ENCODE data around the gene NOL3. TPM values are rescaled to one million over a fixed set of nuclear protein-coding genes. Genes with fewer than 3 reads are reported as not detected.
A peak's percentile ranks its signal among the peaks of the same experiment; 100 is the strongest.

Gene NOL3
- total and polyA plus RNA-seq, 2 of the 13 experiments (the other 11 are each of a cell fraction or from before 2014, with no cell fraction given): 5.7 to 20.5 TPM

DNA sequence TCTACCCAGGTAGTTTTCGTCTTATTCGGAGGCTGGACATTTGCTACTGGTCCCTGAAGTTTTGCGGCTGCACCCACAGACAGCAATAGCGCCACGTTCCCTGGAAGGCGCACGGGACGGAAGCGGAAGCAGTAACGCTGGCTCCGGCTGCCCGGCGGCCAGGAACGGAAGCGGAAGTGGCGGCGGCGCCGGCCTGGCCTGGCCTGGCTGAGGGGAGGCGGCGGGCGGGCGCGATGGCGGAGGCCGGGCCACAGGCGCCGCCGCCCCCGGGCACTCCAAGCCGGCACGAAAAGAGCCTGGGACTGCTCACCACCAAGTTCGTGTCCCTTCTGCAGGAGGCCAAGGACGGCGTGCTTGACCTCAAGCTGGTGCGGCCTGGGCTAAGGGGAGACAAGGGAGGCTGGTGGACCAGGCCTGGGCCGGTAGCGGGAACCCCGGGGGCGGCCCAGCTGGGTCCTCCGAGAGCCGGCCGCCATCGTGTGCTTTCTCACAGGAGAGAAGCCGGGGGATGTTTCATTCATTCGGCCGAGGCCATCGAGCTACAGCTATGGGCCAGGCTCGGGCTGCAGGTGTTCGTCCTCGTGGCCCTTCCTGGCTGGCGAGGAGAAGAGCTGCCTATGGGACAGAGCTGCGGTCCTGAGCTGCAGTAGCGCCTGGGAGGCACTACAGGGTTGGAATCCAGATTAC is 21.8 kb downstream of the NOL3 start, which contains the start of gene E2F4 (continued):
- TF ChIP-seq ARHGAP35 (CRISPR knock-in tag; IDR thresholded peaks at IDR 0.05; ENCODE audit: borderline replicate concordance): no peak; the same call in 1 of the 2 replicates
- TF ChIP-seq ZNF232 (CRISPR knock-in tag; IDR thresholded peaks at IDR 0.05; ENCODE audit: borderline replicate concordance): 0 out of 2 replicates have a peak, but pooled peaks have one; percentile 14
- peak; percentile 61; the same call in 1 of the 2 replicates for TF ChIP-seq ZNF598 (CRISPR knock-in tag; IDR thresholded peaks at IDR 0.05; ENCODE audit: borderline replicate concordance)
- no peak for TF ChIP-seq HNF4A (CRISPR knock-in tag; IDR thresholded peaks at IDR 0.05)
- TF ChIP-seq MED13 (CRISPR knock-in tag; IDR thresholded peaks at IDR 0.05): peak; percentile 56; the same call in 1 of the 2 replicates
- peak; percentile 93 for TF ChIP-seq ATF7-NPFF (CRISPR knock-in tag; IDR thresholded peaks at IDR 0.05; ENCODE audit: low read depth)
- TF ChIP-seq, protein P1, sequence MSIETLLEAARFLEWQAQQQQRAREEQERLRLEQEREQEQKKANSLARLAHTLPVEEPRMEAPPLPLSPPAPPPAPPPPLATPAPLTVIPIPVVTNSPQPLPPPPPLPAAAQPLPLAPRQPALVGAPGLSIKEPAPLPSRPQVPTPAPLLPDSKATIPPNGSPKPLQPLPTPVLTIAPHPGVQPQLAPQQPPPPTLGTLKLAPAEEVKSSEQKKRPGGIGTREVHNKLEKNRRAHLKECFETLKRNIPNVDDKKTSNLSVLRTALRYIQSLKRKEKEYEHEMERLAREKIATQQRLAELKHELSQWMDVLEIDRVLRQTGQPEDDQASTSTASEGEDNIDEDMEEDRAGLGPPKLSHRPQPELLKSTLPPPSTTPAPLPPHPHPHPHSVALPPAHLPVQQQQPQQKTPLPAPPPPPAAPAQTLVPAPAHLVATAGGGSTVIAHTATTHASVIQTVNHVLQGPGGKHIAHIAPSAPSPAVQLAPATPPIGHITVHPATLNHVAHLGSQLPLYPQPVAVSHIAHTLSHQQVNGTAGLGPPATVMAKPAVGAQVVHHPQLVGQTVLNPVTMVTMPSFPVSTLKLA (IDR thresholded peaks at IDR 0.05): peak; percentile 60
- TF ChIP-seq NFIC (IDR thresholded peaks at IDR 0.05; ENCODE audit: low read length): no peak
- no peak for TF ChIP-seq CBX2 (IDR thresholded peaks at IDR 0.05; ENCODE audit: low read depth, low read length)
- TF ChIP-seq CBX2 (CRISPR knock-in tag; IDR thresholded peaks at IDR 0.05; ENCODE audit: low read depth): no peak
- TF ChIP-seq ZNF510 (CRISPR knock-in tag; IDR thresholded peaks at IDR 0.05; ENCODE audit: low read depth): no peak
- TF ChIP-seq GTF2F1 (IDR thresholded peaks at IDR 0.05; ENCODE audit: low read length): no peak
- TF ChIP-seq, protein P2, sequence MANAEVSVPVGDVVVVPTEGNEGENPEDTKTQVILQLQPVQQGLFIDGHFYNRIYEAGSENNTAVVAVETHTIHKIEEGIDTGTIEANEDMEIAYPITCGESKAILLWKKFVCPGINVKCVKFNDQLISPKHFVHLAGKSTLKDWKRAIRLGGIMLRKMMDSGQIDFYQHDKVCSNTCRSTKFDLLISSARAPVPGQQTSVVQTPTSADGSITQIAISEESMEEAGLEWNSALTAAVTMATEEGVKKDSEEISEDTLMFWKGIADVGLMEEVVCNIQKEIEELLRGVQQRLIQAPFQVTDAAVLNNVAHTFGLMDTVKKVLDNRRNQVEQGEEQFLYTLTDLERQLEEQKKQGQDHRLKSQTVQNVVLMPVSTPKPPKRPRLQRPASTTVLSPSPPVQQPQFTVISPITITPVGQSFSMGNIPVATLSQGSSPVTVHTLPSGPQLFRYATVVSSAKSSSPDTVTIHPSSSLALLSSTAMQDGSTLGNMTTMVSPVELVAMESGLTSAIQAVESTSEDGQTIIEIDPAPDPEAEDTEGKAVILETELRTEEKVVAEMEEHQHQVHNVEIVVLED (CRISPR knock-in tag; IDR thresholded peaks at IDR 0.05; ENCODE audit: borderline replicate concordance): peak; percentile 84
- TF ChIP-seq POLR2A (IDR thresholded peaks at IDR 0.05; ENCODE audit: insufficient read depth in 1 of 2, low read depth in 2 of 2, low read length in 2 of 2): peak in 1 of 2 experiments; percentile 64; a peak in 1 of 4 replicates
- TF ChIP-seq FOXA3 (CRISPR knock-in tag; IDR thresholded peaks at IDR 0.05): peak; percentile 72
- TF ChIP-seq MYC (CRISPR knock-in tag; IDR thresholded peaks at IDR 0.05; ENCODE audit: borderline replicate concordance): peak; percentile 70
- no peak; the same call in 1 of the 2 replicates for TF ChIP-seq PPARG (CRISPR knock-in tag; conservative IDR thresholded peaks at IDR 0.05)
- no peak for TF ChIP-seq GABPA (IDR thresholded peaks at IDR 0.05; ENCODE audit: low read depth, low read length)
- peak; percentile 92 for TF ChIP-seq GABPA (CRISPR knock-in tag; IDR thresholded peaks at IDR 0.05; ENCODE audit: low read depth)
- TF ChIP-seq, protein P3, sequence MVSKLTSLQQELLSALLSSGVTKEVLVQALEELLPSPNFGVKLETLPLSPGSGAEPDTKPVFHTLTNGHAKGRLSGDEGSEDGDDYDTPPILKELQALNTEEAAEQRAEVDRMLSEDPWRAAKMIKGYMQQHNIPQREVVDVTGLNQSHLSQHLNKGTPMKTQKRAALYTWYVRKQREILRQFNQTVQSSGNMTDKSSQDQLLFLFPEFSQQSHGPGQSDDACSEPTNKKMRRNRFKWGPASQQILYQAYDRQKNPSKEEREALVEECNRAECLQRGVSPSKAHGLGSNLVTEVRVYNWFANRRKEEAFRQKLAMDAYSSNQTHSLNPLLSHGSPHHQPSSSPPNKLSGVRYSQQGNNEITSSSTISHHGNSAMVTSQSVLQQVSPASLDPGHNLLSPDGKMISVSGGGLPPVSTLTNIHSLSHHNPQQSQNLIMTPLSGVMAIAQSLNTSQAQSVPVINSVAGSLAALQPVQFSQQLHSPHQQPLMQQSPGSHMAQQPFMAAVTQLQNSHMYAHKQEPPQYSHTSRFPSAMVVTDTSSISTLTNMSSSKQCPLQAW (CRISPR knock-in tag; IDR thresholded peaks at IDR 0.05): peak; percentile 77
- TF ChIP-seq, protein P4, sequence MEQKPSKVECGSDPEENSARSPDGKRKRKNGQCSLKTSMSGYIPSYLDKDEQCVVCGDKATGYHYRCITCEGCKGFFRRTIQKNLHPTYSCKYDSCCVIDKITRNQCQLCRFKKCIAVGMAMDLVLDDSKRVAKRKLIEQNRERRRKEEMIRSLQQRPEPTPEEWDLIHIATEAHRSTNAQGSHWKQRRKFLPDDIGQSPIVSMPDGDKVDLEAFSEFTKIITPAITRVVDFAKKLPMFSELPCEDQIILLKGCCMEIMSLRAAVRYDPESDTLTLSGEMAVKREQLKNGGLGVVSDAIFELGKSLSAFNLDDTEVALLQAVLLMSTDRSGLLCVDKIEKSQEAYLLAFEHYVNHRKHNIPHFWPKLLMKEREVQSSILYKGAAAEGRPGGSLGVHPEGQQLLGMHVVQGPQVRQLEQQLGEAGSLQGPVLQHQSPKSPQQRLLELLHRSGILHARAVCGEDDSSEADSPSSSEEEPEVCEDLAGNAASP (CRISPR knock-in tag; IDR thresholded peaks at IDR 0.05; ENCODE audit: borderline replicate concordance): peak; percentile 51; the same call in 1 of the 2 replicates
- no peak for TF ChIP-seq FLYWCH1 (CRISPR knock-in tag; IDR thresholded peaks at IDR 0.05)
- TF ChIP-seq ZFAT (CRISPR knock-in tag; conservative IDR thresholded peaks at IDR 0.05): 0 out of 2 replicates have a peak, but pooled peaks have one; percentile 42
- TF ChIP-seq XBP1 (CRISPR knock-in tag; IDR thresholded peaks at IDR 0.05): no peak
- peak; percentile 85 for TF ChIP-seq TMF1 (CRISPR knock-in tag; IDR thresholded peaks at IDR 0.05; ENCODE audit: low read depth)
- TF ChIP-seq ZNF460 (CRISPR knock-in tag; IDR thresholded peaks at IDR 0.05; ENCODE audit: borderline replicate concordance): no peak
